HEK293T (cell line): ENCODE data around the gene YPEL5.

Experiments
- ARNT ChIP-seq: fragments of 450-650 bp; IDR thresholded peaks from 2 replicates; pipeline ENCODE4 v1.6.1; 2017; ENCODE audit warnings: mild to moderate bottlenecking
- BHLHE40 ChIP-seq: fragments of 450-650 bp; IDR thresholded peaks from 2 replicates; pipeline ENCODE4 v1.6.1; 2016; ENCODE audit warnings: mild to moderate bottlenecking, moderate library complexity, borderline replicate concordance
- CTBP1 ChIP-seq: fragments of 450-650 bp; IDR thresholded peaks from 2 replicates; pipeline ENCODE4 v1.6.1; 2016; ENCODE audit warnings: borderline replicate concordance
- ELF4 ChIP-seq: fragments of 450-650 bp; IDR thresholded peaks from 2 replicates; pipeline ENCODE4 v1.6.1; 2017; ENCODE audit warnings: antibody characterized with exemption
- FOXA1 ChIP-seq: fragments of 450-650 bp; IDR thresholded peaks from 2 replicates; pipeline ENCODE4 v1.6.1; 2016; ENCODE audit warnings: mild to moderate bottlenecking
- FOXK2 ChIP-seq: fragments of 450-650 bp; IDR thresholded peaks from 2 replicates; pipeline ENCODE4 v1.6.1; 2016; ENCODE audit warnings: mild to moderate bottlenecking
- FOXM1 ChIP-seq: fragments of 450-650 bp; IDR thresholded peaks from 2 replicates; pipeline ENCODE4 v1.6.1; 2017; ENCODE audit warnings: mild to moderate bottlenecking, borderline replicate concordance
- L3MBTL2 ChIP-seq: fragments of 450-650 bp; conservative IDR thresholded peaks from 2 replicates; pipeline ENCODE4 v1.6.1; 2016; ENCODE audit warnings: mild to moderate bottlenecking
- NFRKB ChIP-seq: fragments of 450-650 bp; IDR thresholded peaks from 2 replicates; pipeline ENCODE4 v1.6.1; 2016; ENCODE audit warnings: mild to moderate bottlenecking, moderate library complexity
- SP1 ChIP-seq: fragments of 450-650 bp; IDR thresholded peaks from 2 replicates; pipeline ENCODE4 v1.6.1; 2017
- TARDBP ChIP-seq: fragments of 450-650 bp; IDR thresholded peaks from 2 replicates; pipeline ENCODE4 v1.6.1; 2016

- no peak for TF ChIP-seq ELF4
- no peak for TF ChIP-seq FOXA1
- TF ChIP-seq SP1: no peak
- no peak for TF ChIP-seq L3MBTL2
- TF ChIP-seq BHLHE40: no peak
- no peak for TF ChIP-seq FOXM1
- no peak for TF ChIP-seq CTBP1
- TF ChIP-seq TARDBP: no peak
- no peak for TF ChIP-seq NFRKB
- no peak for TF ChIP-seq FOXK2
- TF ChIP-seq ARNT: no peak
Measured at GRCh38 chr2:30204281-30204680, 57.5 kb downstream of the YPEL5 start.
